Astrocyte (in vitro differentiated cells and primary cell): ENCODE measurements around the gene PDLIM5. TPM values are rescaled to one million over a fixed set of nuclear protein-coding genes. Genes with fewer than 3 reads are reported as not detected.

Source experiments
- DNase-seq: peaks from one replicate; pipeline ENCODE4 v3.0.0-alpha.2; 2010; ENCODE audit warnings: low read depth
- FAIRE-seq: peaks from 2 replicates; lab custom pipeline; 2011; peaks lifted over from hg19 to GRCh38; lab: Jason Lieb, UNC
- H2AFZ ChIP-seq: 2 replicates; pipeline ENCODE4 v1.6.0; 2012; ENCODE audit warnings: low read depth, low read length, inconsistent platforms
- H3K27ac ChIP-seq: 2 replicates; pipeline ENCODE4 v1.5.1; 2011; ENCODE audit warnings: low read depth, low read length, inconsistent platforms
- H3K27me3 ChIP-seq: 2 replicates; pipeline ENCODE4 v1.6.0; 2011; ENCODE audit warnings: low read length, inconsistent platforms; ENCODE audit not compliant: insufficient read depth
- H3K36me3 ChIP-seq: 2 replicates; pipeline ENCODE4 v1.5.1; 2011; ENCODE audit warnings: low read length, inconsistent platforms; ENCODE audit not compliant: insufficient read depth
- H3K4me1 ChIP-seq: 2 replicates; pipeline ENCODE4 v1.5.1; 2011; ENCODE audit warnings: low read length, inconsistent platforms; ENCODE audit not compliant: insufficient read depth
- H3K4me2 ChIP-seq: 2 replicates; pipeline ENCODE4 v1.6.0; 2012; ENCODE audit warnings: low read length, inconsistent platforms
- H3K4me3 ChIP-seq: 2 replicates; pipeline ENCODE4 v1.5.1; 2011; ENCODE audit warnings: low read depth, mild to moderate bottlenecking, low read length, inconsistent platforms; ENCODE audit not compliant: insufficient read depth
- H3K79me2 ChIP-seq: 2 replicates; pipeline ENCODE4 v1.6.0; 2012; ENCODE audit warnings: mild to moderate bottlenecking, low read length, inconsistent platforms; ENCODE audit not compliant: insufficient read depth
- H3K9ac ChIP-seq: 2 replicates; pipeline ENCODE4 v1.6.0; 2012; ENCODE audit warnings: mild to moderate bottlenecking, low read length, inconsistent platforms
- H3K9me3 ChIP-seq: 2 replicates; pipeline ENCODE4 v1.5.1; 2012; ENCODE audit warnings: low read depth, mild to moderate bottlenecking, low read length, inconsistent platforms; ENCODE audit not compliant: insufficient read depth
- H4K20me1 ChIP-seq: 2 replicates; pipeline ENCODE4 v1.6.0; 2012; ENCODE audit warnings: low read length, inconsistent platforms; ENCODE audit not compliant: insufficient read depth
- H3K27ac Mint-ChIP-seq: one replicate; pipeline ENCODE4 v1.8.0; 2021; ENCODE audit warnings: mild to moderate bottlenecking, mixed read lengths; ENCODE audit not compliant: unreplicated experiment
- H3K27me3 Mint-ChIP-seq: one replicate; pipeline ENCODE4 v1.8.0; 2021; ENCODE audit warnings: low read depth, mixed read lengths; ENCODE audit not compliant: unreplicated experiment
- H3K36me3 Mint-ChIP-seq: one replicate; pipeline ENCODE4 v1.8.0; 2021; ENCODE audit warnings: low read depth, mixed read lengths; ENCODE audit not compliant: unreplicated experiment
- H3K4me1 Mint-ChIP-seq: one replicate; pipeline ENCODE4 v1.8.0; 2021; ENCODE audit warnings: low read depth, mixed read lengths; ENCODE audit not compliant: unreplicated experiment
- H3K4me3 Mint-ChIP-seq: one replicate; pipeline ENCODE4 v1.8.0; 2021; ENCODE audit warnings: mild to moderate bottlenecking, moderate library complexity, mixed read lengths; ENCODE audit not compliant: unreplicated experiment
- H3K9me3 Mint-ChIP-seq: one replicate; pipeline ENCODE4 v1.8.0; 2021; ENCODE audit warnings: mild to moderate bottlenecking, mixed read lengths; ENCODE audit not compliant: unreplicated experiment
- CTCF ChIP-seq: IDR thresholded peaks from 2 replicates; pipeline ENCODE4 v1.5.1; 2011; ENCODE audit warnings: low read depth, mild to moderate bottlenecking, inconsistent platforms, low read length, moderate library complexity; ENCODE audit not compliant: insufficient read depth
- EZH2 ChIP-seq: IDR thresholded peaks from 2 replicates; pipeline ENCODE4 v1.6.1; 2012; ENCODE audit warnings: mild to moderate bottlenecking, low read length, inconsistent platforms; ENCODE audit not compliant: insufficient read depth
- total RNA-seq: library from RNA; stranded (reverse); gene quantifications from 2 replicates; pipeline ENCODE4 v1.2.1, GENCODE V29; 2021

The PDLIM5 gene
- total RNA-seq, 1 donor from 2014 or later, result 181 TPM

- H3K36me3 ChIP-seq, result peaks cover 5% of the 10 kb centered on the region
- H3K27me3 ChIP-seq, result no peaks in the 10 kb centered on the region
- FAIRE-seq (no peak), DNase-seq (no peak)
- peak overlapping the region; percentile 29 for H3K27ac ChIP-seq
- H3K9ac ChIP-seq, result no peak overlapping the region
- H3K36me3 Mint-ChIP-seq, result peaks cover 3% of the 10 kb centered on the region
- H3K4me3 Mint-ChIP-seq, result no peak overlapping the region
- TF ChIP-seq CTCF (no peak), EZH2 (no peak)
- H3K4me1 Mint-ChIP-seq, result peaks cover 21% of the 10 kb centered on the region
- peaks cover 22% of the 10 kb centered on the region for H3K4me1 ChIP-seq
- peaks cover 33% of the 10 kb centered on the region for H4K20me1 ChIP-seq
- no peaks in the 10 kb centered on the region for H3K9me3 ChIP-seq
- no peak overlapping the region for H3K27ac Mint-ChIP-seq
- H3K4me2 ChIP-seq, result peak overlapping the region; percentile 49
- no peaks in the 10 kb centered on the region for H3K27me3 Mint-ChIP-seq
- H3K79me2 ChIP-seq, result peaks cover 98% of the 10 kb centered on the region
- H2AFZ ChIP-seq, result no peak overlapping the region
- H3K9me3 Mint-ChIP-seq, result no peaks in the 10 kb centered on the region
- no peak overlapping the region for H3K4me3 ChIP-seq
Observed at GRCh38 chr4:94489098-94489497, 37.4 kb downstream of the PDLIM5 start.

DNA sequence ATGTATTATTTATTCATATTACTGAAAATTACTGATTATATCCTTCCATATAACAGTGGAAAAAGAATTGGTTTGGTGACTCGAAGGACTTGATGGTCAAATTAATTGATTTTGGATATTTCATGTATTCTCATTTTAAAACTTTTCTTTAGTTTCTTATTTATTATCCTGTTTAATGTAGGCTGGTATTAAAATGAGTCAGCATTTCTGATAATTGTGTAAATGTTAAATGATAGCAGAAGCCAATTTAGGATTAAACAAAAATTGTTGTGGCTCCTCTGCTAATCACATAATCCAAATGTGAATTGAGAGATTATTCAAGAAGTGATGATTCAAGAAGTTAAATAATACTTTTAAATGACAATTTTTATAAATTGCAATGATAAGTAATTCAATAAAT, 38.7 kb downstream of the PDLIM5 start:
- Mint-ChIP-seq H3K4me1 (peaks cover 23% of the 10 kb centered on the region), H3K9me3 (no peaks in the 10 kb centered on the region), H3K4me3 (no peak overlapping the region), H3K27ac (no peak overlapping the region), H3K36me3 (peaks cover 3% of the 10 kb centered on the region), H3K27me3 (no peaks in the 10 kb centered on the region)
- FAIRE-seq (no peak), DNase-seq (no peak)
- Histone ChIP-seq H3K36me3 (peaks cover 3% of the 10 kb centered on the region), H3K27me3 (no peaks in the 10 kb centered on the region), H3K4me1 (peaks cover 22% of the 10 kb centered on the region), H4K20me1 (peaks cover 33% of the 10 kb centered on the region), H3K27ac (peak overlapping the region; percentile 58), H3K79me2 (peaks cover 97% of the 10 kb centered on the region), H3K9ac (no peak overlapping the region), H2AFZ (no peak overlapping the region), H3K4me2 (no peak overlapping the region), H3K4me3 (no peak overlapping the region), H3K9me3 (no peaks in the 10 kb centered on the region)
- TF ChIP-seq CTCF (no peak), EZH2 (no peak)

DNA sequence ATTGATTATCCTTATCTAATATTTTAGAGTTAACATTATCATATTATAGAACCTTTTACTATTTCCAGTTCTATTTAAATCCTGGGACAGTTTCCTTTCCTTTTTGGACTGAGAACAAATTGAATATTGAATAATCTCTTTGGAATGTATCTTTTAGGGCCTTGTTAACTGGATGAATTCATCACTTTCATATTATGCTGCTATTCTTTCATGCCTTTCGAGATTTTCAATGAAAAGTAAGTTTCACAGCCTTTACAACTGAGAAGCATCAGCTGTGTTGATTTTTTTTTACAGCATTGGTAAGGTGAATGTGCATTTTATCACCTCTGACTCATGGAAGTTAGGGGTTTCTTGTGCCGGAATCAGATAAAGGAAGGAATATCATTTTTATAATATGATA, 39.6 kb downstream of the PDLIM5 start:
- Mint-ChIP-seq H3K9me3 (no peaks in the 10 kb centered on the region), H3K36me3 (peaks cover 3% of the 10 kb centered on the region), H3K27me3 (no peaks in the 10 kb centered on the region), H3K4me1 (peaks cover 26% of the 10 kb centered on the region), H3K4me3 (no peak overlapping the region), H3K27ac (peak overlapping the region; percentile 60)
- FAIRE-seq (peak; percentile 68), DNase-seq (peak; percentile 74)
- Histone ChIP-seq H3K4me3 (no peak overlapping the region), H2AFZ (no peak overlapping the region), H3K4me2 (peak overlapping the region; percentile 66), H3K27me3 (no peaks in the 10 kb centered on the region), H3K4me1 (peaks cover 19% of the 10 kb centered on the region), H3K27ac (peak overlapping the region; percentile 58), H4K20me1 (peaks cover 38% of the 10 kb centered on the region), H3K36me3 (peaks cover 6% of the 10 kb centered on the region), H3K9me3 (no peaks in the 10 kb centered on the region), H3K79me2 (peaks cover 97% of the 10 kb centered on the region), H3K9ac (no peak overlapping the region)
- TF ChIP-seq EZH2 (no peak), CTCF (no peak)
